HFF-Myc (cell line): ENCODE measurements around the gene SYN1.

Experiments
- DNase-seq: peaks from one replicate; pipeline ENCODE4 v3.0.0-alpha.2; 2011; ENCODE audit warnings: low read depth; ENCODE audit errors: extremely low read depth
- H3K4me3 ChIP-seq: replicated peaks from 2 replicates; pipeline ENCODE4 v1.5.1; 2011; ENCODE audit warnings: low read depth, mild to moderate bottlenecking, control low read depth, low read length
- TF ChIP-seq, protein P1 (sequence below): IDR thresholded peaks from 2 replicates; pipeline ENCODE4 v1.5.1; 2012; ENCODE audit warnings: mild to moderate bottlenecking, low read depth, low read length, control low read depth; ENCODE audit errors: missing control alignments

SYN1 gene

DNA sequence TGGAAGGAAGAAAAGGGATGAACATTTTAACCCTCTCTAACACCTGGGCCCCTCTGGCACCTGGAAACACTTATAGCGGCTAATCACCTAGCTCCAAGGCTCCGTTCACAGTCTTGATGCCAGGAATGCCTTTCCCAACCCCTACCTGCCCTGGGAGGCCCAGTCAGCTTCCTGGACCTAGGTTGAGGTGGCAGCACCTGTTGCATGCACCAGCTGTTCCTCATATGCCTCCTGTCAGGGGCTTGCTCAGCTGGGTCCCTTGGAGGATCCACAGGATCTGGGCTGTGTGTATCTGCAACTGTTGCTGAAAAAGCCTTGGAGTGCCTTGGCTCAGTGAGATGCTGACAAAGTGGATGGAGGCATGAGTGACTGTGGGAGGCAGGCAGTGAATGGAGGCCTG lies 5.7 kb upstream of the SYN1 start:
- DNase-seq = no peak
- TF ChIP-seq, protein P1, sequence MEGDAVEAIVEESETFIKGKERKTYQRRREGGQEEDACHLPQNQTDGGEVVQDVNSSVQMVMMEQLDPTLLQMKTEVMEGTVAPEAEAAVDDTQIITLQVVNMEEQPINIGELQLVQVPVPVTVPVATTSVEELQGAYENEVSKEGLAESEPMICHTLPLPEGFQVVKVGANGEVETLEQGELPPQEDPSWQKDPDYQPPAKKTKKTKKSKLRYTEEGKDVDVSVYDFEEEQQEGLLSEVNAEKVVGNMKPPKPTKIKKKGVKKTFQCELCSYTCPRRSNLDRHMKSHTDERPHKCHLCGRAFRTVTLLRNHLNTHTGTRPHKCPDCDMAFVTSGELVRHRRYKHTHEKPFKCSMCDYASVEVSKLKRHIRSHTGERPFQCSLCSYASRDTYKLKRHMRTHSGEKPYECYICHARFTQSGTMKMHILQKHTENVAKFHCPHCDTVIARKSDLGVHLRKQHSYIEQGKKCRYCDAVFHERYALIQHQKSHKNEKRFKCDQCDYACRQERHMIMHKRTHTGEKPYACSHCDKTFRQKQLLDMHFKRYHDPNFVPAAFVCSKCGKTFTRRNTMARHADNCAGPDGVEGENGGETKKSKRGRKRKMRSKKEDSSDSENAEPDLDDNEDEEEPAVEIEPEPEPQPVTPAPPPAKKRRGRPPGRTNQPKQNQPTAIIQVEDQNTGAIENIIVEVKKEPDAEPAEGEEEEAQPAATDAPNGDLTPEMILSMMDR = no peak
- H3K4me3 ChIP-seq = no peak overlapping the region

DNA sequence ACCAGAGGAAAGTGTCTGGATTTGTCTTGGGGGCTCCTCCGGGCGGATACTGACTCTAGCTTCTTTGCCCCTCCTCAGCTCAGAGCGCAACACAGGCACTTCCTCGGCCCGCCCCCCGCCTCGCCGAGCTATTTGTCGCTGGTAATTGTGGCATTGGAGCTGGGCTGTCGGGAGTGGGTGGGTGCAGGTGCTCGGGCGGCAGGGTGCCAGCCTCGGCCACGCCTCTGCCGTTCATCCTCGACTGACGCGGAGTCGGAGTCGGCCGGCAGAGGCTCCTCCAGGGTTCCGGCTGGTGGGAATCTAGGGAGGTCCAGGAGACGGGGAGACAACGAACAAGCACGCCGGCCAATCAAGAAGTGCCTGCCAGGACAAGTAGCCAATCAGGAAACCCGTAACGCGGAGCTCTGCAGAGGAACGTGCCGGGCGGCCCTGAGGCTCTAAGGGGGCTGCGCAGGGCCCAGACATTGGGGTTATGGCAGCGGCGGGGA lies 3.9 kb upstream of the SYN1 start:
- peak; percentile 46 for DNase-seq
- TF ChIP-seq, protein P1 = no peak
- H3K4me3 ChIP-seq = peak overlapping the region; percentile 7; the same call in 1 of the 2 replicates

DNA sequence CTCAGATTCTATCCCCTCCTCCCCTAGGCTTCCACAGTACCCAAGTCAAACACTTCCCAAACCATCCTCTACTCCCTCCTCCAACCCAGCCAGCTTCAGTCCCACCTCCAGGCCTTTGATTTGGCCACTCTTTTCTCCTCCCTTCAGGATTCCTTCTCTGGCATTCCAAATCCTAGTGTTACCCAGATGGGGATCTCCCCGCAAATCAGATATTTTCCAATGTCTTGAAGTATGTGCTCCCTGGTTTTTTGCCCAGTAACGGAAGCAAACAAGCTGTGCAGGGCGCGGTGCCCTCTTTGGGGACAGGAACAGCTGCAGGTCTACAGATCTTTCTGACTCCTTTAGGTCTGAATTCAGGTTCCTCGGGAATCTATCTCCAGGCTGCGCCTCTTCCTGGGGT lies 2.2 kb upstream of the SYN1 start:
- TF ChIP-seq, protein P1 = no peak
- no peak overlapping the region for H3K4me3 ChIP-seq
- DNase-seq = no peak

DNA sequence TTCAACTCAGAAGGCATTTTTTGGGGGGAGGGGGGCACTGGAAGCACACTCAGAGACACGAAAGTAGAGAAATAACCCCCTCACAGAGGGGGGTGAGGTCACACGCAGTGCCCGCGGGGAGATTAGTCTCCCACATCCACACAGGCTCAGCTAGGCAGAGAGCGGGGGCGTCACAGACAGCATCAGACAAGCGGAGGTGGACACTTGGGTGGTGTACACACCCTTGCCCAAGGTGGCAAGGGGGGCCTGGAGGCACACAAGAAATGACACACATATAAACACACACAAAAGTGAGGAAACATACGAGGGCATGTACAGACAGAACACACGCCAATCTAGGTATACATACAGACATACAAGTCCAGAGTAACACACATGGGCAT lies 637 bp upstream of the SYN1 start:
- no peak for DNase-seq
- H3K4me3 ChIP-seq = no peak overlapping the region

DNA sequence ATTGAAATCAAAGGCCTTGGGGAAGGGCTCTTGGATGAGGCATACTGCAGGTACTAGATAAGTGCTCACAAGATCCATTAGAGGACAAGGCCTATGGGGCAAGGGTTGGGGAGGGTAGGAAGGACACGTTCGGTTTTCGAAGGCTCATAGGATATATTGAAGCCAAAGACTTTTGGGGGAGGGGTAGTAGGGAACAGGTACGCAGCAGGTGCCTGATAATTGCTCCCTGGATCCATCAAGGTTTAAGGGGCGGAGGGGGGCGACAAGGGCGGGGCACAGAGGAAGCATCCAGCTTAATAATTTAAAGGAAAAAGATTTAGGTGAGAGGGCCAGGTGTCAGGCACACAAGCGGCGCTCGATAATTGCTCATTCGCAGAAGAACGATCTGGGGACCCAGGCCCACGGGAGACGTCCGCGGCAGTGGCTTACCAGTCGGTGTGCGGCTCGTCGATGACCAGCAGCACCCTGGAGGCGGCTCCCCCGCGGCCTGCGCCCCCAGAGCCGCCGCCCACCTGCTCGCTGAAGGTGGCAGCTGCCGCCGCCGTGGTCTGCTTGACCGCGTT lies 653 bp downstream of the SYN1 start:
- no peak for DNase-seq
- H3K4me3 ChIP-seq = no peak overlapping the region
- TF ChIP-seq, protein P1 = no peak

More for the DNA sequence above, 637 bp upstream of the SYN1 start:
- TF ChIP-seq, protein P1 = no peak

DNA sequence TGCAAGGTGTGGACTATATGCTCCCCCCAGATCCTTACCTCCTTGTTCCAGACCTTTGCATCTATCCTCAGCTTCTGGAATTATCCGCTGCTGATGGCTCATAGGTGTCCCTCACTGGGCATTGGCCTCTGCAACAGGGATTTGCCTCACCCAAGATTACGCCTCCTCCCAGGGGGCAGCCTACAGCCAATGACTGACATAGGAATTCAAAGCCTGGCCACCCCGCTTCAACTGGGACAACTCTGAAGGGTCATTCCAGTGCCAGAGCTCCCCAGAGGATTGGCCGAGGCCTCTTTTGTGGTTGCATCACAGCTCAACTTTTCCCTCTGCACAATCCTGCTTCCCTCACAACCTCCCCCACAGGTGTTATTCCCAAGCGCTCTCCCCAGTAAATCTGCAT lies 5.0 kb downstream of the SYN1 start:
- DNase-seq = no peak
- H3K4me3 ChIP-seq = no peak overlapping the region
- TF ChIP-seq, protein P1 = no peak

DNA sequence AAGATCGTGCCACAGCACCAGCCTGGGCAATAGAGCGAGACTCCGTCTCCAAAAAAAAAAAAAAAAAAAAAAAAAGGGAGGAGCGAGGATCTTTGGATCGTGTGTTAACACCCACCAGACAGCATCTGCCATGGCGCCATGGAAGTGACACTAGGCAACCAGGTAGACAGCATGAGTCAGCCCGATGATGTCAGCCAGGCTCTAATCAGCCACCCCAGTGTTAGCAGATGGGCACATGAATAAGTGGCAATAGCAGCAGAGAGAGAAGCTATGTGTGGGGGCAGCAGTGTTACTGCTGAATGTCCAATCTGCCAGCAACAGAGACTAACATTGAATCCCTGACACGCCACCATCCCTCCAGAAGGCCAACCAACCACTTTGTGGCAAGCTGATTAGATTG lies 6.6 kb downstream of the SYN1 start:
- no peak overlapping the region for H3K4me3 ChIP-seq
- no peak for DNase-seq
- TF ChIP-seq, protein P1 = no peak
